KBM-7 (cell line): ENCODE data around the gene GATA1.

ENCODE experiments used
- DNase-seq: peaks from one replicate; pipeline ENCODE4 v3.0.0-alpha.2; 2015
- in situ Hi-C: fragments of 300-500 bp; cut with MboI; formaldehyde crosslinking; loops from 2 replicates; pipeline ENCODE4 v1.14.3; 2020; ENCODE audit warnings: low sequenced_read_pairs, low pct_unique_long_range_greater_than_20kb, mixed read lengths

The GATA1 gene

DNA sequence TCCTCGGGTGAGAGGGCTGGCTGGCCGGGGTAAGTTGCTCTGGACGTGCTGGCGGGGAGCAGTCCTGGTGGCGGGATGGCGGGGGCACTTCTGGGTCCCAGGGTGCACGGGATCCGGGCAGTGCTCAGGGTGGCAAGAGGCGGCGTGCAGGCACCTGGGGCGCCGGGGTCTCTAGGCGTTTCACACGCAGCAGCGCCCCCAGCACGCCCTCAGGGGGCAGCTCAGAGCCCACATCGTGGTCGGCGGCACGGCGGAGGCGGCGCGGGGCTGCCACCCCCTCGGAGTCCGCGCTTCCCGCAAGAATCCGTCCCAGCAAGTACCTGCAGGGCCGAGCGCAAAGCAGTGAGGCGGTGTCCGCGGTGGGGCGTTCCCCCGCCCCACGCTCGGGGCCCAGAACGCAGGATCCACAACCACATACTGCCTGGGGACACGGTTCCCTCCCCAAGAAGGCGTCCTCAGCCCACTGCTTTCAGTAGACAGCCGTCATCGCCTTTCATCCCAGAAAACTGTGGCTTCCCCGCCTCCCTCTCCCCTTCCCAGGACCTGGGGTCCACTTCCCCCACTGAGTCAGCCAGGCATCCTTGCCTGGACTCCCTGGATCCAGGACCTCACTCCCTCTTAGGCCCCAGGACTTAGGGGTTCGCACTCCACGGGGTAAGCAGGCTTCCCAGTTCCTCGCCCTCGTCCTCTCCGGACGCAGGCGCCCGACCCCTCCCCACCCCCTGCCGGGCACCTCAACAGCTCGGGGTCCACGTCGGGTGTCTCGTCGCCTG is 44.9 kb downstream of the GATA1 start:
- in situ Hi-C loops = no loop called here
- DNase-seq = no peak

DNA sequence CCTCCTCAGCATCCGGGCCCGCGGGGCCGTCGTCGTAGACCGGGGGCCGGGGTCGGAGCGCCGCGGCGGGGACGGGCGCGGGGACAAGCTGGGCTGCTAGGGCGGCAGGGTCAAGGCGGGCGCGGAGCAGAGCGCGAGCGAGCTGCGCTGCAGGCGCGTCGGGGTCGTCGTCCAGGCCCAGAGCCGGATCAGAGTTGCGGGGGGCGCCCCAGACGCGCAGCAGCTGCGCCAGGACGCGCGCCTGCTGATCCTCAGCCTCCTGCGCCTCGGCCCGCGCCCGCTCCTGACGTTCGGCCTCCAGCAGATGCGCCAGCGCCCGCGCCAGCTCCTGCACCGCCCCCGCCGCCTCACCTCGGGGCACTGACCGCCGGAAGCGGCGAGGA is 45.5 kb downstream of the GATA1 start:
- in situ Hi-C loops = no loop called here
- no peak for DNase-seq

DNA sequence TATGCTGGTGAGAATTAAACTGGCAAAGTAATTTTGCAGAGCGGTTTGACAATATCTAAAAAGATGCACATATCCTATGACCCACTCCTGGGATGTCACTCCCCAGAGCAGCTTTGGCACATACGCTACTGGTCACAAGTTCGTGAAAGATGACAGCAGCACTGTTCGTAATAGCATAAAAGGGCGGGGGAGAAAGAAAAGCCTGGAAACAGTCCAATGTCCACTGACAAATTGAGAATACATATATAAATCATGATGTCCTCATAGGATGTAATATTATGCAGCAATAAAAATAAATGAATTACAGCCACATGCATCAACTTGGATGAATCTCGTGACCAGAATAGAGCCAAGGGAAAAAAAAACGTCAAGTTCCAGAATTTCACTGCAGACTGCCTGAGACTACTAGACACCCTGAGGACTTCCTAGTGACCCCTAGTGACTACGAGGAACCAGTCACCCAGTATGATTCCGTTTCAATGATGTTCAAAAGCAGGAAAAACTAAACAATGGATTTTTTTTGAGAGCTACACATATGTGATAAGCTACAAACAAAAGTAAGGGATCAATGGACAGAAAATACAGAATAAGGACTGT is 47.2 kb downstream of the GATA1 start:
- in situ Hi-C loops = no loop called here
- peak; percentile 16 for DNase-seq

DNA sequence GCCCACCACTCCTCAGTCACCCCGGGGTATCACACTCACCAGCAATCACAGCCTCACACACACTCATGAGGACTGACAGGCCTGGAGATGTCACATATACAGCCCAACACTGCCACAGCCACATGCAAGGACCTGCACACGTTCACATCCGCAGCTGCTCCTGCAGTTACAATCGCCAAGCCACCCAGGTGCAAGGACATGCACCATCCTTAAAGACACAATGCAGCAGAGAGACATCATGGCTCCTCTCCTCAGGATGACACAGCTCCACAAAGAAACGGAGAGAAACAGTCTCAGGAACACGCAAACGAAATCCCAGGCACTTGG is 48.0 kb downstream of the GATA1 start:
- in situ Hi-C loops = no loop called here
- DNase-seq = no peak

DNA sequence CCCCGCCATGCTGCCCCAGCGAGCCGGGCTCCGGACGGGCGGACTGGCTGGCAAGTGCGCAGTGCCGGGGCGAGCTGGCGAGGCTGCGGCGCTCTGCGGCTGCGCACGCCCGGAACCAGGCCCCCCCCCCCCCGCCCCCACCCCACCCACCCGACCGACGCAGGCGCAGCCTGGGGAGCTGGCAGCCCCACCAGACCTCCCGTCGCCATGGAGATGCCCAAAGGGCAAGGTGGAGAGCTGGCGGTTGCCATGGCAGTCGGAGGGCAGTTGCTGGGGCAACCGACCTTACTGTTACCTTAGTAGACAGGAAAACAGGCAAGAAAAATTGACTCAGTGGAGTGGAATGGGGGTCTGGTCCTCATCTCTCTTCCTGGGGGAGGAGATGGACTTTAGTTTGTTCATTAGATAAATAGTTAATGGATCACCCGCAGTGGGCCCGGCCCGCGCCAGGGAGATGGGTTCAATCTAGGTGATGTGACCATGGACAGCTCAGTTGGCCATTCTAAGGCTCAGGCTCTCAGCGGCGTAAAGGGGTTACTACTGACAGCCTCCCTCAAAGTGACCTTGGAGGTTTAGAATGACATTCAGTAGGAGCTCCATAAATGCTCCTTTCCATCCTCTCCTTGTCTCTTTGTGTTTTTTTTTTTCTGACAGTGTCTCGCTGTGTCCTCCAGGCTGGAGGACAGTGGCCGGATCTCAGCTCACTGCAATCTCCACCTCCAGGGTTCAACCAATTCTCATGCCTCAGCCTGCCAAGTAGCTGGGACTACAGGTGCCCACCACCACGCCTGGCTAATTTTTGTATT is 49.3 kb downstream of the GATA1 start, which contains the start of gene PCSK1N:
TSS of gene PCSK1N (minus strand) at position 87 of the 806 bp plus-strand sequence. CDS start at position 9, 78 bp downstream.
- no peak for DNase-seq
- in situ Hi-C loops = no loop called here

DNA sequence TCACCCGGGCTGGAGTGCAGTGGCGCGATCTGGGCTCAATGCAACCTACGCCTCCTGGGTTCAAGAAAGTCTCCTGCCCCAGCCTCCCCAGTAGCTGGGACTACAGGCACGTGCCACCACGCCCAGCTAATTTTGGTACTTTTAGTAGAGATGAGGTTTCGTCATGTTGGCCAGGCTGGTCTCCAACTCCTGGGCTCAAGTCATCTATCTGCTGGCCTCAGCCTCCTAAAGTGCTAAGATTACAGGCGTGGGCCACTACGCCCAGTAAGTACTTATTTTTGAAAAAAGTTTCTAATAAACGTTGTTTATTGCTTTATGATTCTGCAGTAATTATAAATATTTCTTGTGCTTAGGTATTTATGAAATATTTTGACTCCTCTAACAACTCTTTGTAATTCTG is 53.3 kb downstream of the GATA1 start:
- DNase-seq = no peak
- in situ Hi-C loops = no loop called here
